GM21390 (cell line): ENCODE measurements around the gene TTC39B.
"Not testable (repeated sequence)": the region's sequence is repeated elsewhere in the genome, so short reads cannot be mapped to it uniquely, and the experiment has no call there.

Source experiments
- ATAC-seq: cut with Tn5 transposase; IDR thresholded peaks from one replicate; pipeline ENCODE4 v1.9.1; 2021; ENCODE audit not compliant: unreplicated experiment

Gene TTC39B

GRCh38 chr9:15268782-15269181, 38.2 kb downstream of the TTC39B start:
- no peak for ATAC-seq

DNA sequence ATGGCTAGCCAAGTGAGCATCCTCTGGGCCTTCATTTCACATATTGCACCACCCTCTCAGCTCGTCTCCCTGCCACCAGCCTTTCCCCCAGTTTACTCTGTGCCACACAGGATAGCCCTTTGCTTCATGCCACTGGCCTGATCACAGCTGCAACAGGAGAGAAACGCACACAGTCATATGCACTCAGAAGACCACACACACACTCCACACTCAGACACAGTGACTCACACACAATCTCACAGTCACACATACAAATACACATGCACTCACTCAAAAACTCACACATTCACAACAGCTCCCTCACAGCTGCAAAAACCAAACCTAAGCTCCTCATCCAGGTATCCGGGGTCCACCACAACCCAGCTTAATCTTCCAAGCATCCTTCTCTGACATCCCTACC, 38.7 kb downstream of the TTC39B start:
- no peak for ATAC-seq

DNA sequence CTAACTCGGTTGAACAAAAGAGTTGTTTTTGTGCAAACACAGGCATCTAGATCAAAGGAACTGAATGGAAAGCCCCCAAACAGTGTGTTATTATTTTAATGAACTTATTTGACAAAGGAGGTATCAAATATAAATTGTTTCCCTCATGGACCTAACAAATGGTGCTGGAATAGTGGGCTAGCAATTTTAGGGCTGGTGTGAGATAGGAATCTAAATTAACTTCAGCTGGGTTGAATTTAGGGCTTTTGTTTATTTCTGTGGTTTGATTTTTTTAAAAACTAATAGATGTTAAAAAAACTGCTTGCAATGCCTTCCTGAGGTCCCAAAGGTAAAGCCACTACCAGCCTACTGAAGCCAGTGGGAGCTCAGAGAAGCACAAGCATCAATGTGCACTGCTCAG, 42.1 kb downstream of the TTC39B start:
- no peak for ATAC-seq

DNA sequence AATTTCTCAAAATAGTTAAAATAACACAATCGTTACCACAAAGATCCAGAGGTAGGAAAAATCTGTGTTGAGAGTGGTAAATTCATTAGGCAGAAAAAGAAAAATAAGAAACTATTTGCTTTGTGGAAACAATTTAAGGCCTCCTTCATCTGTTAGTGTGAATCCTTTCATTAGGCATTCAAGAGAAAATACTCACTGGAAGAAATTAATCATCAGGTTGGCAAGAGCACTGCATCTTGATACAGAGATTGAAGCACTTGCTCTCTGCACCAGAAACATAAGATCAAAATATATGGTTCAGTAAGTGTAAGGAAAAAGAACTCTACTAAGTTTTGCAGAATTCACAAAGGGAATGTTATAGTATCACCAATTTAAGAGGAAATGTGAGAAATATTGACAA, 44.4 kb downstream of the TTC39B start:
- ATAC-seq = no peak

DNA sequence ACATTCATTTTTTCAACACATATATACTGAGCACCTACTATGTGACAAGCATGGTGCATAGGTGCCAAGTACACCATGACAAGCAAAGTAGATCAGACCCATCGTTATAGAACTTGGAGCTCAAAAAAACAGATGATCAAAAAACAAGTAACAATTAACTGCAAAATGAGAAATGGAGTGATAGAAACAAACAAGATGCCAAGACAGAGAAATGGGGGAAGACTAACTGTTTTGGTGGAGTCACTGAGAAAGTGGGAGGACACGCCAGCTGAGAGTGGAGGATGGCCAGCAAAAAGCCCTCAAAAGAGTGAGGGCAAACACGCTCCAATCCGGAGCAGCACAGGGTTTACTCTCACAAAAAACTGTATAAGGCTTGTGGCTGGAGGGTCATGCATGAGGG, 50.6 kb downstream of the TTC39B start:
- no peak for ATAC-seq

GRCh38 chr9:15253786-15254185, 53.2 kb downstream of the TTC39B start:
- ATAC-seq = no peak

DNA sequence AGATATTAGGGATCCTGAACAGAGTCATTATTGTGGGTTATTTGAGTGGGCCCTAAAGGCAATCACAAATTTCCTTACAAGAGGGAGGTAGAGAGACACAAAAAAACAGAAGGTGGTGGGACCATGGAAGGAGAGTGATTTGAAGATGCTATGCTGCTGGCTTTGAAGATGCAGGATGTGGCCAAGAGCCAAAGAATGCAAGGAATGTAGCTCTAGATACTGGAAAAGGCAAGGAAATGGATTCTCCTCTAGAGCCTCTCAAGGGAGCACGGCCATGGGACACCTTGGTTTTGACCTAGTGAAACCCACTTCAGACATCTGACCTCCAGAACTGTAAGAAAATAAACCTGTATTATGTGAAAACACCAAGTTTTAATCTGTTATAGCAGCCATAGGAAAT, 53.8 kb downstream of the TTC39B start:
- no peak for ATAC-seq

- no peak for ATAC-seq
Observed at GRCh38 chr9:15249981-15250380, 57.0 kb downstream of the TTC39B start.

DNA sequence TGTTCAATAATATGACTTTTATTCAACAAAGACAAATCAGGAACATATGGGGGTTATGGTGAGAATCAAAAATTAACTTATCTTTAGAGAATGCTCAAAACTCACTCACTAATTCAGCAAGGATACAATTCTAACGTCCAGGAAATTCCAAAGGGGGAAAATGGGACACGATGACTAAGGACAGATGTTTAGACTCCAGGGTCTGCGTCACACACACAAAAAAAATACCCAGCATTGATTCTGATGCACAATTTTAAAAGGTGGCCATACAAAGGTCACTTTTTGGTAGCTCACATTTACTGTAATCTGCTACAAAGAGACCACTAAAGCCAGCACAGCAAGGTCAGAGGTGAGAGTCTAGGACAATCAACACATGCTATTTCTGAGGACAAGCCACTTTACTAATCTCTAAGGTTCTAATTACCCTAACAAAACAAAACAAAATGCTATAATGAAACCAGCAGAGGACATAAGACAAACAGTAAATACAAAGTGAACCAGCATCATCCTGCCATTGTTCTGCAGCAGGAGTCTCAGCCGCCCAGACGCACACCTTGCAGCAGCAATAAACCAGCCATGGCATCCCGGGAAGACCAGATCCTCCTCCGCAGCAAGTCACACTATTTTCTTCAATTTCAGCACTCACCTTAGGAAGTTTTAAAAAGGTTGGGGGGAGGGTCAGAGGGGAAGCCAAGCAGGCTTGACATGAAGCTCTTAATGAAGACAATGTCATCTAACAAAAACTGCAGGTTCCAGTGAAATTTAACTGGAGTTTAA, 57.8 kb downstream of the TTC39B start:
- no peak for ATAC-seq

GRCh38 chr9:15248621-15249020, 58.4 kb downstream of the TTC39B start:
- ATAC-seq = no peak

GRCh38 chr9:15248081-15248480, 58.9 kb downstream of the TTC39B start:
- ATAC-seq = no peak

- no peak for ATAC-seq
Observed at GRCh38 chr9:15246708-15247107, 60.3 kb downstream of the TTC39B start.

GRCh38 chr9:15246243-15246642, 60.8 kb downstream of the TTC39B start:
- ATAC-seq = no peak

GRCh38 chr9:15244001-15244441, 63.0 kb downstream of the TTC39B start:
- no peak for ATAC-seq

- ATAC-seq = no peak
Observed at GRCh38 chr9:15243081-15243480, 63.9 kb downstream of the TTC39B start.

- ATAC-seq = no peak
Observed at GRCh38 chr9:15240927-15241326, 66.1 kb downstream of the TTC39B start.

DNA sequence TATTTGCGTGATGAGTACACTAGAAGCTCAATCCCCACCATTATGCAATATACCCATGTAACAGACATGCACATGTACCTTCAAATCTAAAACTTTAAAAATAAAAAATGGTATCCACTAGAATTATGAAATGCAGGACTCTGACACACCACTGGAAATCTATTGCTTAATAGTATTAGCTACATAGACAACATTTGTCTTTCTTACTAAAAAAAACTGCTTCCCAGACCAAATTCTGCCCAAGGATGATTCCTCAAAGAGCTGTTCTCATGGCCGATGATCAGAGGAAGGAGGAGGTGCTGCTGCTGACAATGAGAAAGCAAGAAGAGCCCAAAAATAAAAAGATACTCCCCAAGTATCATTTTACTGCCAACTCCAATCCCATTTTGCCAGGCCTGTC, 67.2 kb downstream of the TTC39B start:
- ATAC-seq = no peak

GRCh38 chr9:15238646-15239045, 68.4 kb downstream of the TTC39B start:
- no peak for ATAC-seq

GRCh38 chr9:15235658-15236057, 71.4 kb downstream of the TTC39B start:
- no peak for ATAC-seq

- ATAC-seq = not testable (repeated sequence)
Observed at GRCh38 chr9:15233941-15234490, 73.0 kb downstream of the TTC39B start.

DNA sequence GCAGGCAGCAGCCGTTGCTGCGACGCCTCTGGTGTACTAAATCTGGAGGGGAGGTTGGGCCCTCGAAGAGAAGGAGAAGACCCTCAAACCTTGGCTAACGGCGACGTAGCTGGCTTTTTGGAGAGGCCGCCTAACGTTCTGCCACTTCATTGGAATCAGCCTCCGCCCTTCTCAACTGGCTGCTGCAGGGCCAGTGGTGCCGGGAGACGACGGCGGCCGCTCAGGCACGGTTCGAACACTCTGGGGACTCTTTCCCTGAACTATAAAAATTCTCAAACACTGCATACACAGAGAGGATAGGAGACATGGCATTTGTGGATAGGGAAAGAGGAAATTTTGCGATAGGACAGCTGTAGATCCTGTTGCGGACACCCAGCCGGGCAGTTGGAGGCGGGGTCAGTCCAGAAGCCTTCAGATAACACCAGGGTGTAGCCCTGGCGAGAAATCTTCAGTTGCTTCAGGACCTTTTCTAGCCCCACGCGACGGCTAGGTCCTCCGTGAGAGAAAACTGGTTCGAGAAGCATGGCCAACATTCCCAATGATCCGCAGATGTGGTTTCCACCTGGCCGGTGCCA, 74.2 kb downstream of the TTC39B start:
- ATAC-seq = not testable (repeated sequence)
